Colonic mucosa (tissue), 4 donors: ENCODE measurements around the gene HTRA3. TPM values are rescaled to one million over a fixed set of nuclear protein-coding genes. Genes with fewer than 3 reads are reported as not detected.

Experiments used
- DNase-seq: peaks from one replicate; pipeline ENCODE4 v3.0.0-alpha.2; 2020
- H3K27ac ChIP-seq: fragments of 200-600 bp; one replicate; pipeline ENCODE4 v1.8.0; 2021
- H3K27me3 ChIP-seq: fragments of 200-600 bp; one replicate; pipeline ENCODE4 v1.8.0; 2021
- H3K36me3 ChIP-seq: fragments of 200-600 bp; one replicate; pipeline ENCODE4 v1.8.0; 2021
- H3K4me1 ChIP-seq: fragments of 200-600 bp; one replicate; pipeline ENCODE4 v1.8.0; 2021; ENCODE audit warnings: mild to moderate bottlenecking
- H3K4me3 ChIP-seq: fragments of 200-600 bp; one replicate; pipeline ENCODE4 v1.8.0; 2021
- H3K9ac ChIP-seq, 2 donors: one replicate each; pipeline ENCODE4 v1.7.0; 2013; ENCODE audit warnings: control low read depth in 2 of 2, low read depth in 2 of 2, low read length in 2 of 2
- H3K9me3 ChIP-seq: fragments of 200-600 bp; one replicate; pipeline ENCODE4 v1.8.0; 2021
- CTCF ChIP-seq: fragments of 200-600 bp; IDR thresholded peaks from one replicate; pipeline ENCODE4 v1.8.0; 2022; ENCODE audit warnings: antibody characterized with exemption, mild to moderate bottlenecking
- intact Hi-C: fragments of 100-400 bp; cut with DNase I; formaldehyde crosslinking; loops from one replicate; pipeline ENCODE4 v1.14.1; 2022
- total RNA-seq, 2 donors: library from RNA; stranded (reverse); fragmentation: NEBNext Ultra II Directional in 1 of 2; extraction: Animal tissue kit (Norgen Biotek cat#: 25700) in 1 of 2; gene quantifications; one replicate each; pipeline ENCODE4 v1.2.1, GENCODE V29; 2021
- donor health status: healthy.
- donor health status: DM: no; HTN: no; CAD: no.
- donor health status: DM: no; HTN: no; CAD: no.

HTRA3 gene
- total RNA-seq, 2 donors from 2014 or later, result 1.3 to 5.0 TPM

GRCh38 chr4:8307714-8308113, 38.2 kb downstream of the HTRA3 start:
- intact Hi-C loops, result no loop called here
- no peak for DNase-seq
- H3K9ac ChIP-seq, result no peak overlapping the region
- no peaks in the 10 kb centered on the region for H3K4me1 ChIP-seq
- no peak overlapping the region for H3K27ac ChIP-seq
- H3K27me3 ChIP-seq, result no peaks in the 10 kb centered on the region
- no peak for TF ChIP-seq CTCF
- H3K4me3 ChIP-seq, result no peak overlapping the region
- no peaks in the 10 kb centered on the region for H3K9me3 ChIP-seq
- no peaks in the 10 kb centered on the region for H3K36me3 ChIP-seq

- Histone ChIP-seq H3K27ac (no peak overlapping the region), H3K4me1 (no peaks in the 10 kb centered on the region), H3K9me3 (no peaks in the 10 kb centered on the region), H3K4me3 (no peak overlapping the region), H3K9ac (no peak overlapping the region), H3K27me3 (no peaks in the 10 kb centered on the region), H3K36me3 (no peaks in the 10 kb centered on the region)
- intact Hi-C loops, result no loop called here
- no peak for DNase-seq
- TF ChIP-seq CTCF, result no peak
Observed at GRCh38 chr4:8308144-8308543, 38.6 kb downstream of the HTRA3 start.

DNA sequence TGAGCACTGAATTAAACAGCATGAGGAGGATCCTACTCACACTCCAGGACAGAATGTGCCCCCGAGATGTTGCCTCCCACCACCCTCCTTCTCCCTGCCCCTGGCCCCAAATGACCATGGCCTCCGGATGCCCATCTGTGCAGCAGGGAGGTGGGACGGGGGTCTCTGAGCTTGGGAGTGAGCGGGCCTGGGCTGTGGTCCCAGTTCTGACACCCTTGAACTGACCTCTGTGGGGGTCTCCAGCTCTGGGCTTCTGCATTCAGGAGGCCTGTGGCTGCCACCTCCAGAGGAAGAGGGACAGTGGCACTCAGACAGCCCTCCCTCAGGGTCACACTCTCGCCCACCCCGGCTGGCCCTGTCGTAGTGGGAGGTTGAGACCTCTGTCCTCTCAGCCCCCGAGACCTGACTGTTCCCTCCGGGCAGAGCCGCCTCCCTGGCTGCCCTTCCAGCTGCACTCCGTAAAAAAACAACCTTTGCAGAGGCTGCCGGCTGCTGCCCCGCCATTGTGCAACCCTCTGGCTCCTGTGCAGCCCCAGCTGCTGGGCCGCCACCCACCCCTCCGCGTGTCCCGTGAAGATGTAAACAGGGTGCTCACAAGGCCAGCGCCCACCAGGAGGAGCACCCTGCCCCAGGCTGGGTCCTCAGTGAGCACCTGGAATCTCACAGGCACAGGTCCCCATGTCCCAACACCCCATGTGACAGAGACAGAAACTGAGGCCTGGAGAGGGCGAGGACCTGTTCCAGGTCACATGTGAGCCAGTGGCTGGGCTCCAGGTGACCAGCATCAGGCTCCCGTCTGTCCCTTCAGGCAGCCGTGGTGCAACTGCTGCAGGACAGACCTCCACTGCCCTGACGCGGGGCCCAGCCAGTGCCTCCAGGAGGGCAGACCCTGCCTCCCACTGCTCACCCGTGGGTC, 39.6 kb downstream of the HTRA3 start:
- H3K9me3 ChIP-seq, result no peaks in the 10 kb centered on the region
- intact Hi-C loops, result no loop called here
- peak; percentile 33 for DNase-seq
- no peaks in the 10 kb centered on the region for H3K4me1 ChIP-seq
- H3K27me3 ChIP-seq, result no peaks in the 10 kb centered on the region
- no peak for TF ChIP-seq CTCF
- no peaks in the 10 kb centered on the region for H3K36me3 ChIP-seq
- no peak overlapping the region for H3K4me3 ChIP-seq
- H3K27ac ChIP-seq, result no peak overlapping the region
- no peak overlapping the region for H3K9ac ChIP-seq

DNA sequence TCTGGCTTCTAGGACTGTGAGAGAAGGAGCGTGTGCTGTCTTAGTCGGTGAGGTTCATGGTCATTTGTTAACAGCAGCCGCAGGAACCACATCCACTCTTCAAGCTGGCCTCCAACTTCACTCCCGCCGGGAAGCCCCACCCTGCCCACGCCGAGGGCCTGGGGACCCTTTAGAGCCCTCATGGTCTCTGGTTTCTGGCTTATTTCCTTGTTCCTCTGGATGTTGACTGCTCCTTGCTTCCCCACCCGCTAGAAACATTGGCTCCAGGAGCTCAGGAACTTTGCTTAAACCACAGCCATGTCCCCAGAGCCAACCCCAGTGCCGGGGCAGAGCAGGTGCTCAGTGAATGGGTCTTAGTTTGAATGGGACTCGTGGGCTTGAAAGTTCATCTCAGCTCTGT, 40.8 kb downstream of the HTRA3 start:
- no peak for DNase-seq
- Histone ChIP-seq H3K27me3 (no peaks in the 10 kb centered on the region), H3K9ac (no peak overlapping the region), H3K27ac (no peak overlapping the region), H3K4me3 (no peak overlapping the region), H3K36me3 (no peaks in the 10 kb centered on the region), H3K9me3 (no peaks in the 10 kb centered on the region), H3K4me1 (no peaks in the 10 kb centered on the region)
- intact Hi-C loops, result no loop called here
- no peak for TF ChIP-seq CTCF

GRCh38 chr4:8311101-8312068, 41.8 kb downstream of the HTRA3 start:
- Histone ChIP-seq H3K9me3 (no peaks in the 10 kb centered on the region), H3K4me1 (no peaks in the 10 kb centered on the region), H3K4me3 (no peak overlapping the region), H3K9ac (no peak overlapping the region), H3K27me3 (no peaks in the 10 kb centered on the region), H3K36me3 (no peaks in the 10 kb centered on the region), H3K27ac (no peak overlapping the region)
- no peak for TF ChIP-seq CTCF
- DNase-seq, result no peak
- intact Hi-C loops, result no loop called here
